Peyer's patch (tissue), 4 donors: ENCODE results near the gene ESYT2.

ENCODE experiments used
- POLR2A ChIP-seq, 2 donors: fragments of 450-650 bp; IDR thresholded peaks; one replicate each; pipeline ENCODE4 v1.5.1; 2017; ENCODE audit warnings: antibody characterized with exemption in 2 of 2, mild to moderate bottlenecking in 2 of 2, moderate library complexity in 2 of 2
- TF ChIP-seq, protein P1 (sequence below), 6 experiments: fragments of 450-650 bp in 4 of 6; fragments of 200-600 bp in 2 of 6; sonication (generic) in 1 of 6; IDR thresholded peaks; one replicate each; pipeline ENCODE4 v1.5.1; 2017 to 2019; ENCODE audit warnings: antibody characterized with exemption in 6 of 6, mild to moderate bottlenecking in 3 of 6, moderate library complexity in 1 of 6

DNA sequence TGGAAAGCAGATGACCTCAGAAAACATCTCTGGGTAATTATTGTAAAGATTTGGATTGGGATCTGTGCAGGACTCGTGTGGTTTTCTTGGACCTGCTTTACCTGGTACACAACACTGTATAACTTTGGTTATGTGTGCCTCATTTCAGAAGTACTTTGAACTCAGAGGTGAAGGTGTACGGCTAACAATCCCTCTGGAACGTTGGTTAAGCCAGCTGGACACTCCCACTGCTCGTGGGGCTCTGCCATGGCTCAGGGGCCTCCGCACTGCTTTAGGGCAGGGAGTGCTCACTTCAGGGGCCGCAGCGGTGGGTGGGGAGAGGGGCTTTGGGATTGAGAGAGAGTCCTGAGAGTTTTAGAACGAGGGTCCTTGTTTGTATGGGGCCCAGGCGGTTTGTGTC, 40.6 kb upstream of the ESYT2 start:
- no peak for TF ChIP-seq POLR2A (IDR thresholded peaks at IDR 0.05)
- TF ChIP-seq, protein P1, sequence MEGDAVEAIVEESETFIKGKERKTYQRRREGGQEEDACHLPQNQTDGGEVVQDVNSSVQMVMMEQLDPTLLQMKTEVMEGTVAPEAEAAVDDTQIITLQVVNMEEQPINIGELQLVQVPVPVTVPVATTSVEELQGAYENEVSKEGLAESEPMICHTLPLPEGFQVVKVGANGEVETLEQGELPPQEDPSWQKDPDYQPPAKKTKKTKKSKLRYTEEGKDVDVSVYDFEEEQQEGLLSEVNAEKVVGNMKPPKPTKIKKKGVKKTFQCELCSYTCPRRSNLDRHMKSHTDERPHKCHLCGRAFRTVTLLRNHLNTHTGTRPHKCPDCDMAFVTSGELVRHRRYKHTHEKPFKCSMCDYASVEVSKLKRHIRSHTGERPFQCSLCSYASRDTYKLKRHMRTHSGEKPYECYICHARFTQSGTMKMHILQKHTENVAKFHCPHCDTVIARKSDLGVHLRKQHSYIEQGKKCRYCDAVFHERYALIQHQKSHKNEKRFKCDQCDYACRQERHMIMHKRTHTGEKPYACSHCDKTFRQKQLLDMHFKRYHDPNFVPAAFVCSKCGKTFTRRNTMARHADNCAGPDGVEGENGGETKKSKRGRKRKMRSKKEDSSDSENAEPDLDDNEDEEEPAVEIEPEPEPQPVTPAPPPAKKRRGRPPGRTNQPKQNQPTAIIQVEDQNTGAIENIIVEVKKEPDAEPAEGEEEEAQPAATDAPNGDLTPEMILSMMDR (IDR thresholded peaks at IDR 0.05): no peak
